ENCODE measurements around the gene TEC.
"Not testable (repeated sequence)": the region's sequence is repeated elsewhere in the genome, so short reads cannot be mapped to it uniquely, and the experiment has no call there.

Gene TEC

DNA sequence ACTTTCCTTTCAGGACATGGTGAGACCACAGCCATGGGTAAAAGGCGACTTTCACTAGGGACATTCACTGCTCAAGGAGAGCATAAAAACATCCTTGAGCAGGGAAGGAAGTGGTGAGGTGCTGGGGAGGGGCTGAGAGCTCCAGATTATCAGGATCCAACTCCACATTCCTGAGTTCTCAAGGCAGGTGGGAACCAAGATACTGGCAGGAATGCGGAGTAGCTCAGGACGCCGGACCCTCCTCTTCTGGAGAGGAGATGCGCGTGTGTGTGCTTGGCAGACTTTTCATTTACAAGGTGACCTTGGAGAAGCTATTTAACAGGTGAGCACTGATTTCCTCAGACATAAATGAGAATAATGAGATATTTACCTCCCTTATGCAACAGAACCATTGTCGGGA lies 94.3 kb downstream of the TEC start:
- TF ChIP-seq, protein P1, sequence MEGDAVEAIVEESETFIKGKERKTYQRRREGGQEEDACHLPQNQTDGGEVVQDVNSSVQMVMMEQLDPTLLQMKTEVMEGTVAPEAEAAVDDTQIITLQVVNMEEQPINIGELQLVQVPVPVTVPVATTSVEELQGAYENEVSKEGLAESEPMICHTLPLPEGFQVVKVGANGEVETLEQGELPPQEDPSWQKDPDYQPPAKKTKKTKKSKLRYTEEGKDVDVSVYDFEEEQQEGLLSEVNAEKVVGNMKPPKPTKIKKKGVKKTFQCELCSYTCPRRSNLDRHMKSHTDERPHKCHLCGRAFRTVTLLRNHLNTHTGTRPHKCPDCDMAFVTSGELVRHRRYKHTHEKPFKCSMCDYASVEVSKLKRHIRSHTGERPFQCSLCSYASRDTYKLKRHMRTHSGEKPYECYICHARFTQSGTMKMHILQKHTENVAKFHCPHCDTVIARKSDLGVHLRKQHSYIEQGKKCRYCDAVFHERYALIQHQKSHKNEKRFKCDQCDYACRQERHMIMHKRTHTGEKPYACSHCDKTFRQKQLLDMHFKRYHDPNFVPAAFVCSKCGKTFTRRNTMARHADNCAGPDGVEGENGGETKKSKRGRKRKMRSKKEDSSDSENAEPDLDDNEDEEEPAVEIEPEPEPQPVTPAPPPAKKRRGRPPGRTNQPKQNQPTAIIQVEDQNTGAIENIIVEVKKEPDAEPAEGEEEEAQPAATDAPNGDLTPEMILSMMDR (conservative IDR thresholded peaks at IDR 0.05; ENCODE audit: control insufficient read depth, insufficient read depth, low read depth, low read length) = no peak
- no peak overlapping the region for H3K4me3 ChIP-seq (ENCODE audit: control insufficient read depth, low read depth, low read length)
- DNase-seq (ENCODE audit: low read depth) = no peak

DNA sequence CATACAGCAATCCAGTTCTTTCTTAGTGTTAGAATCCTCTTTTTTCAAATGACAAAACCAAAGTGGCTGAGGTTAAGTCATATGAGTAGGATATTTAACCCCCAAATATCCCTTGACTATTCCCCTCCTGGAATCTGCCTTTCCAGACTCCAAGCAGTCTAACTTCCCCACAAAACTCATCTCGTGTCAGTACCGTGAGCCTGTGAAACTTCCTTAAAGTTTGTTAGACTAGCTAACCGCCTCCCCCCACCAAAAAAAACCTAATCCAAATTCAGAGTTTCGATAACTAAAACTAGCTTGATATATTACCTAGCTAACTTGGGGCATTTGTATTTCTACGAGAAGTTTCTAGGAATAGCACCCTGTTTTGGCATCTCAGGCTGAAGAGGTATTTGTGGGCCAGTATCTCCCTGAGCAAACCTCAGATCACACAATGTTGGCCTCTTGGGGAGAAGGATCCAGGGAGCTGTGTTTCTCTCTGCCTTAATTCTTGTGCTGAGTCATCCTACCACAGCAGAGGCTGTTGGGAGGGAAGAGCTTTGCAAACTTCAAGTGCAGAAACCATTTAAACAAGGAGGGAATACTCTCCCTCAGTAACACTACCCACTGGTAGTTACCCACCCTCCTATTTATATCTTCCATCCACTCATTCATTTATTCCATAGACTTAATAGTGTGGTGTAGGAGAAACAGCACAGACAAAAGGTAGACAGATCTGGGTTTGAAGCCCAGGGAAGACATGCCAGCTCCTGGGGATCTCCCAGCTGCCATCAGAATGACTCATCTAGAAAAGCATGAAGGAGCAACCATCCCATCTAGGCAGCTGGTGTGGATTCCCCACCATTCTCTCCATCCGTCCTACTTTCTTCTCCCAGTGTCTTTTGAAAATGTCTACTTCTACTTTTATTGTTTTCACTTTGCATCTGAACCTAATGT lies 96.3 kb downstream of the TEC start:
- no peak overlapping the region for H3K4me3 ChIP-seq (ENCODE audit: control insufficient read depth, low read depth, low read length)
- TF ChIP-seq, protein P1 (conservative IDR thresholded peaks at IDR 0.05; ENCODE audit: control insufficient read depth, insufficient read depth, low read depth, low read length) = no peak
- DNase-seq (ENCODE audit: low read depth) = peak; percentile 72

DNA sequence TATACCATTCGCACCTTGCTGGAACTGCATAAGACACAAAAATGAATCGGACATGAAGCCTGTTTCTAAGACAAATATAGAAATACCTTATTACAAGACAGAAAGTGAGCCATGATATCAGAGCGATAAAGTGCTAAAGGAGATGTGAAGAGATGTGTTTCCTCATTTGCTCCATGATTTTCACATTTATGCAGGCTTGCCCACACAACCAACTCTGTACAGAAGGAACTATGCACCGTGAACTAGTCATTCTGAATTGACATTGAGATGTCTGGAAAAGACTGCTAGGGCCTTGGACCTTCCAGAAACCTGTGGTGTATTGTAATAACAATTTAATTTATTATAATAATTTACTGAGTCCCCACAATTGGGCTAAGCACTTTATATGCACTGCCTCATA lies 97.0 kb downstream of the TEC start:
- H3K4me3 ChIP-seq (ENCODE audit: control insufficient read depth, low read depth, low read length) = no peak overlapping the region
- TF ChIP-seq, protein P1 (conservative IDR thresholded peaks at IDR 0.05; ENCODE audit: control insufficient read depth, insufficient read depth, low read depth, low read length) = no peak
- DNase-seq (ENCODE audit: low read depth) = no peak

DNA sequence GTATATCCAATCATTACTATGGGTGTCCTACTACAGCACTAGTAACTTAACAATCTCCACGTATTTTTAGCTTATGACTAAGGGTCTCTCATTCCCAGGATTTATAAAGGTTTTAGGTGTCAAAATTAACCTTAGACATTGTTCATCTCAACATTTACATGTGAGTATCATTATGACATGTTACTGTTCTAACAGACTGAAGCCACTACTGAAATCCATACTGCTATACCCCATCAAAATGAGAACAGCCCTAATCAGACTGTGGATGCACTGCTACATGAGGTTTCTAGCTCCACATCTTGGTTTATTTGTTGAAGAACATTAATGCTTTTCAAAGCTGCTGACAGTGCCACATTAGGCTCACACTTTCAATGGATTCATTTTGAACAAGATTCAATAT lies 100.0 kb downstream of the TEC start:
- TF ChIP-seq, protein P1 (conservative IDR thresholded peaks at IDR 0.05; ENCODE audit: control insufficient read depth, insufficient read depth, low read depth, low read length) = no peak
- DNase-seq (ENCODE audit: low read depth) = no peak
- no peak overlapping the region for H3K4me3 ChIP-seq (ENCODE audit: control insufficient read depth, low read depth, low read length)

DNA sequence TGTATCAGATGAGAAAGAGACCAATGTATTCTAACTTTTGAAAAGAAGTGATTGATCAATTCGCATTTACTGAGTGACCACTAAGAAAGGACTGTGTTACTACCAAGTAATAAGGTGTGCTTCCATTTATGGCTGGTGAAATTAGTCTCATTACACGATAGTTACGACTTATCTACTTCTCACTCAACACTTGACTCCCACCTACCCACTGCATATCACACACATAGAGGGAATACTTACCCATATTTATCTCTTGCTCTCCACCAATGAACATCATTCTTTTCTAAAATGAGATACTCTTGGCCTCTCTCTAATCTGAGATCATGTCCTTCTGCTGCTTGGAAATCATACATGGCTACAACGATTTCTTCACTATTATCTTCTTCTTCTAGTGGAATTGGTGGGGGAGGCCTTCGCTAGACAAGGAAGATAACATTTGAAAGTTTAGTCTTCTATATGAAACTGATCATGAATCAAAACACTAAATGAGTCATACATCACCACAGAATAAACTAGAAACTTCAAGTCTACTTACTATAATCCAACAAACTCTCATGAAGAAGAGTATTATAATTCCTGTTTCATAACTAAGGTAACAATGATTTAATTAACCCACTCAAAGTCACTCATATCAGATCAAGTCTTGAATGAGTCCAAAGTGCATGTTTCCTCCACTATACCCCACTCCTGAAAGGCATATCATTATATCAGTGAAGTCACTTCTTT lies 101.9 kb downstream of the TEC start:
- TF ChIP-seq, protein P1 (conservative IDR thresholded peaks at IDR 0.05; ENCODE audit: control insufficient read depth, insufficient read depth, low read depth, low read length) = no peak
- DNase-seq (ENCODE audit: low read depth) = no peak
- H3K4me3 ChIP-seq (ENCODE audit: control insufficient read depth, low read depth, low read length) = no peak overlapping the region

DNA sequence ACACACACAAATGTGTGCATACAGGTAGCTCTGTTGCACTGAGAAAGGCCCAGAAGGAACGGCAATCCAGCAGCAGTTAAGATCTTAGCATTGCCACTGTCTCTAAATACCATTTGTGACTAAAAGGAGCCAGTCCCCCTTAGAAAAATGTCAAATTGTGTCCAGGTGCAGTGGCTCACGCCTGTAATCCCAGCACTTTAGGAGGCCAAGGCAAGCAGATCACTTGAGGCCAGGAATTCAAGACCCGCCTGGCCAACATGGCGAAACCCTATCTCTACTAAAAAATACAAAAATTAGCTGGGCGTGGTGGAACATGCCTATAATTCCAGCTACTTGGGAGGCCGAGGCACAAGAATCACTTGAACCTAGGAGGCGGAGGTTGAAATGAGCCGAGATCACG lies 105.1 kb downstream of the TEC start:
- not testable (repeated sequence) for H3K4me3 ChIP-seq (ENCODE audit: control insufficient read depth, low read depth, low read length); DNase-seq (ENCODE audit: low read depth)

DNA sequence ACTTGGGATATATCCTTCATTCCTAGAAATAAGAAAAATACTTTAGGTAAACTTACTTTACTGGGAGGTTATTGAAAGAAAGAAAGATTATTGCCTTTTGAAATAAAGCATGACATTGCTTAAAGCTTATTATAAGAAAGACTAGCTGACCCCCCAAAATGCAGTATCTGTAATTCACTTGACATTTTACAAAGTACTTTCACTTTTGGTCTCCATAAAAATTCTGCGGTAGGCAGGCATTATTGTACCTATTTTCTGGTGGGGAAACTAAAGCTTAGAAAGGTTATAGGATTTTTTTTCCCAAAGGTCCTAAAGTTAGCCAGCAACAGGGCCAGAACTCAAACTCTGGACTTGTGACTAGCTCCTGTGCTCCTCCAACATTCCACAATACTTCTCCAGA lies 105.9 kb downstream of the TEC start:
- H3K4me3 ChIP-seq (ENCODE audit: control insufficient read depth, low read depth, low read length) = no peak overlapping the region
- DNase-seq (ENCODE audit: low read depth) = no peak
- TF ChIP-seq, protein P1 (conservative IDR thresholded peaks at IDR 0.05; ENCODE audit: control insufficient read depth, insufficient read depth, low read depth, low read length) = no peak

Measured in fibroblast of mammary gland (primary cell).